ENCODE measurements around the gene PNN.
"Not testable (repeated sequence)": the region's sequence is repeated elsewhere in the genome, so short reads cannot be mapped to it uniquely, and the experiment has no call there.

The PNN gene

DNA sequence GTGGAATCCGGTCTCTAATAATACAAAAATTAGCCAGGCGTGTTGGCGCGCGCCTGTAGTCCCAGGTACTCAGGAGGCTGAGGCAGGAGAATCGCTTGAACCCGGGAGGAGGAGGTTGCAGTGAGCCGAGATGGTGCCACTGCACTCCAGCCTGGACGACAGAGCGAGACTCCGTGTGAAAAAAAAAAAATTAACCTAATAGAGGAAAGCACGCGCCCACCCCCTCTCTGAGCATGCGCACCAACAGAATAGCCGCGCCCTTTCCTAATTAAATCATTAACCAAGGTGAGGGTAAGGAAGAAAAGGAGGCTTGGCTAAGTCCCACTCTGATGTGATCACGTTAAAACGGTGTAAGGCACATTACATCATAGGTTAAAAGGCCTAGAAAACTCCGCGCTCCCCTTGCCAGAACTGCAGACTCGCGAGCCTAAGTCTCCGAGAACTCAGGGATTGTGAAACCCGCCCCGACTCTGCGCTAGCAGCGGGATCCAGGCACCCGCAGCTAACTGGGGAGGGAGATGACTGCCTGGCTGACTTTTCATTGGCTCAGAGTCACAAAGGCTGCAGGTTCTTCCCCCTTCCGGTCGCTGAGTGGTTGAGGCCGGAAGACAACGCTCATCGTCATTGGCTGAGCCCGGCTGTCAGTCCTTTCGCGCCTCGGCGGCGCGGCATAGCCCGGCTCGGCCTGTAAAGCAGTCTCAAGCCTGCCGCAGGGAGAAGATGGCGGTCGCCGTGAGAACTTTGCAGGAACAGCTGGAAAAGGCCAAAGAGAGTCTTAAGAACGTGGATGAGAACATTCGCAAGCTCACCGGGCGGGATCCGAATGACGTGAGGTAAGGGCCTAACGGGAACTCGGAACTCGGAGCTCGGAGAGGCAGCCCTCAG, at the start of gene PNN:
TSS of gene PNN (plus strand) at position 695 of the 885 bp plus-strand sequence. CDS start at position 721, 26 bp downstream.
- DNase-seq (ENCODE audit: low spot score), result peak; percentile 98

DNA sequence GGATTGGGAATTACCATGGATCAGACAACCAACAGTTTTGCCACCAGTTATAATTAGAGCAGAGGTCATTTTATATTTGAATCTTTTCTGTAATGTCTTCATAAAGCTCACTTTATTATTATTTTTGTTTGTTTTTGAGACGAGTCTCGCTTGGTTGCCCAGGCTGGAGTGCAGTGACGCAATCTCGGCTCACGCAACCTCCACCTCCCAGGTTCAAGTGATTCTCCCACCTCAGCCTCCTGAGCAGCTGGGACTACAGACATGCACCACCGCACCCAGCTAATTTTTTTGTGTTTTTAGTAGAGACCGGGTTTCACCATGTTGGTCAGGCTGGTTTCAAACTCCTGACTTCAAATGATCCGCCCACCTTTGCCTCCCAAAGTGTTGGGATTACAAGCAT, 37.2 kb upstream of the PNN start:
- not testable (repeated sequence) for DNase-seq (ENCODE audit: low spot score)

DNA sequence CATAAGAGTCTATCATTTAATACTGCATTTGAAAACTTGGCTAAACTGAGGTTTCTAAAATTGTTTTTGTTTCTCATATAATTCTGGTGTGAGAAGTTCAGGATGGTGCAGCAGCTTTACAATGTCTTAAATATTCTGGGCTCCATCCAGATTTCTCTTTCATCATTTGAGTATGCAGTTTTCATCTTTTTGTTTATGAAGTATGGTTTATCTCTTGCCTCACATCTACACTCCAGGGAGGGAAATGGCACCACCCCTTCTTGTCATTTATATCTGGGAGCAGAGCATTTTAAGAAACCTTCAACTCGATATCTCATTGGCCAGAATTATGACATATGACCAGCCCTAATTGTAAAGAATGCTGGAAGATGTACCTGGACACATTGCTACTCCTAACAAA, 36.6 kb upstream of the PNN start:
- no peak for DNase-seq (ENCODE audit: low spot score)

DNA sequence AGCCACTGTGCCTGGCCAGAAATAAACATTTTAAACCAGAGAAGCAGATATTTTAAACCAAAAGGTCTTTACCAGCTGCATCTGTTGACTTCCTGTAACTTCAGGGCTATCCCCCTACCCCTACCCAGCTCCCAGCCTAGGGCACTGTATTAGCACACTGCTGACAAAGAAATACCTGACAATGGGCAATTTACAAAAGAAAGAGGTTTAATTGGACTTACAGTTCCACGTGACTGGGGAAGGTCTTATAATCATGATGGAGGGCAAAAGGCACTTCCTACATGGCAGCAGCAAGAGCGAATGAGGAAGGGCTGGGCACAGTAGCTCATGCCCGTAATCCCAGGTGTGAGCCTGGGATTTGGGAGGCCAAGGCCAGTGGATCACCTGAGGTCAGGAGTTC, 34.9 kb upstream of the PNN start:
- no peak for DNase-seq (ENCODE audit: low spot score)

DNA sequence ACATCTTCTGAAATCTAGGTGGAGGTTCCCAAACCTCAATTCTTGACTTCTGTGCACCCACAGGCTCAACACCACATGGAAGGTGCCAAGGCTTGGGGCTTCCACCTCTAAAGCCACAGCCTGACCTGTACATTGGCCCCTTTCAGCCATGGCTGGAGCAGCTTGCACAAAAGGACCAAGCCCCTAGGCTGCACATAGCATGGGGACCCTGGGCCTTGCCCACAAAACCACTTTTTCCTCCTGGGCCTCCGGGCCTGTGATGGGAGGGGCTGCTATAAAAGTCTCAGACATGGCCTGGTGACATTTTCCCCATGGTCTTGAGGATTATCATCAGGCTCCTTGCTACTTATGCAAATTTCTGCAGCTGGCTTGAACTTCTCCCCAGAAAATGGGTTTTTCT, 33.4 kb upstream of the PNN start:
- not testable (repeated sequence) for DNase-seq (ENCODE audit: low spot score)

DNA sequence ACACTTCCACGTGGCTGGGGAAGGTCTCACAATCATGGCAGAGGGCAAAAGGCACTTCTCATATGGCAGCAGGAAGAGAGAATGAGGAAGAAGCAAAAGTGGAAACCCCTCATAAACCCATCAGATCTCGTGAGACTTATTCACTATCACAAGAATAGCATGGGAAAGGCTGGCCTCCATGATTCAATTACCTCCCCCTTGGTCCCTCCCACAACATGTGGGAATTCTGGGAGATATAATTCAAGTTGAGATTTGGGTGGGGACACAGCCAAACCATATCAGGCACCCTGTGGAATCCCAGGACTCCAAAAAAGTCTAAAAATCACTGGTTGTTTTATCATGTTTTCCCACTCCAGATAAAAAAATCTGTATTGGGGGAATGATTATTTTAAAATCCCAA, 31.8 kb upstream of the PNN start:
- DNase-seq (ENCODE audit: low spot score), result not testable (repeated sequence)

DNA sequence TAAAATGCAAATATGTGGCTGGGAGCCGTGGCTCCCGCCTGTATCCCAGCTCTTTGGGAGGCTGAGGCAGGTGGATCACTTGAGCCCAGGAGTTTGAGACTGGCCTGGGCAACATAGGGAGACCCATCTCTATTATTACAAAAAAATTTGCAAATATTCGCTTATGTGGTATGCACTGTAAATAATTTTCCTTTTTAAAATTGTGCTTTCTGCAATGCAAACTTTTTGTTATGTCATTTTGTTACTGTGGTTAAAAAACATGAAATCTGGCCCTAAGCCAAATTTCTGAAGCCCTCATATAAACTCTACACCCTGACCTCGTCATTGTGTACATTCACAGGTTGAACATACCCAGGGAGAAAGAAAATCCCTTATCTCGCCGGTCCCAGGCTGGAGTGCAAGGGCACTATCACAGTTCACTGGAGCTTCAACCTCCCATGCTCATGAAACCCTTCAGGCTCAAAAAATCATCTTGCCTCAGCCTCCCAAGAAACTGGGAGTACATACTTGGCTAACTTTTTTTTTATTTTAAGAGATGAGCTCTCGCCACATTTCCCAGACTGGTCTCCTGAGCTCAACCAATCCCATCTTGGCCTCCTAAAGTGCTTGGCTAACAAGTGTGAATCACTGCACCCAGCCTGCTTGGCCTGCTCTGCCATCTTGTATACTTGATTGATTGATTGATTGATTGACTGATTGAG, 29.6 kb upstream of the PNN start:
- no peak for DNase-seq (ENCODE audit: low spot score)

DNA sequence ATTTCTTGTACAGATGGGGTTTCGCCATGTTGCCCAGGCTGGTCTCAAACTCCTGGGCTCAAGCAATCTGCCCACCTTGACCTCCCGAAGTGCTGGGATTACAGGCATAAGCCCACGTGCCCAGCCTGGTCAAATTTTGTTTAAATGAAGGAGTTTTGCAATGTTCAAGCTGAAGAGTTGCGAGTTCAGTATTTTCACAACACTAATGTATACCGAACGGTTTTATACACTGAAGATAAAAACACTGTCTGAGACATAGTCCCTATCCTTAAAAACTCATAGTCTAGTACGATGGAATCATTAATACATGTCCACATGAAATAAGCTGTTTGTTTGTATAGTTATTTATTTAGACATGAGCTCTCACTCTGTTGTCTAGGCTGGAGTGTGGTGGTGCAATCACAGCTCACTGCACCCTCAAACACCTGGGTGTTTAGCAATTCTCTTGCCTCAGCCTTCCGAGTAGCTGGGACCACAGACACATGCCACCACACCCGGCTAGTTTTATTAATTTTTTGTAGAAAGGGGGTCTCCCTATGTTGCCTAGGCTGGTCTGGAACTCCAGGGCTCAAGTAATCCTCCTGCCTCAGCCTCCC, 20.4 kb upstream of the PNN start:
- no peak for DNase-seq (ENCODE audit: low spot score)

DNA sequence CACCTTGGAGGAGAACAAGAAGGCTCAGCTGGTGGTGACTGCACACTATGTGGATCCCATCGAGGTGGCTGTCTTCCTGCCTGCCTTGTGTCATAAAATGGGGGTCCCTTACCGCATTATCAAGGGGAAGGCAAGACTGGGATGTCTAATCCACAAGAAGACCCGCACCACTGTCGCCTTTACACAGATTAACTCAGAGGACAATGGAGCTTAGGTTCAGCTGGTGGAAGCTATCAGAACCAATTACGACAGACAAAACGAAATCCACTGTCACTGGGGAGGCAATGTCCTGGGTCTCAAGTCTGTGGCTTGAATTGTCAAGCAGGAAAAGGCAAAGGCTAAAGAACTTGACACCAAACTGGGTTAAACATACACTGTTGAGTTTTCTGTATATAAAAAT, 17.6 kb upstream of the PNN start:
- no peak for DNase-seq (ENCODE audit: low spot score)

DNA sequence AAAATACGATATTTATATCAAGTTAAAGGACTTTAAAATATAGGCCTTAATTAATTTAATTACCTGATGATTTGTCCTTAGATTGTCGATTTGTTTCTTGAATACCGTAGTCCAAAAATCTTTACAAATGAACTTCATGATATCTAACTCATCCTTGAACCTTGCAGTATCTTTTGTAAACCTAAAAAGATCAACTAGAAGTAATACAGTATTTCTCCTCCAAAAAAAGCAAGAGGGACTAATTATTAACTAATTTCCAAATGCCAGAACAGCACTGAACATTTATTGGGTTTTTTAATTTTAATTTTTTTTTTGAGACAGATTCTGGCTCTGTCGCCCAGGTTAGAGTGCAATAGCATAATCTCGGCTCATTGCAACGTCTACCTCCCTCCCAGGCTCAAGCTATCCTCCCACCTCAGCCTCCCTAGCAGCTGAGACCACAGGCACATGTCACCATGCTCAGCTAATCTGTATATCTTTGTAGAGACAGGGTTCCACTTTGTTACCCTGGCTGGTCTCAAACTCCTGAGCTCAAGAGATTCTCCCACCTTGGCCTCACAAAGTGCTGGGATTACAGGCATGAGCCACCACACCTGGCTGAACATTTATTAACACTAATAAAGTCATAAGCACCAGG, 16.7 kb upstream of the PNN start:
- no peak for DNase-seq (ENCODE audit: low spot score)

DNA sequence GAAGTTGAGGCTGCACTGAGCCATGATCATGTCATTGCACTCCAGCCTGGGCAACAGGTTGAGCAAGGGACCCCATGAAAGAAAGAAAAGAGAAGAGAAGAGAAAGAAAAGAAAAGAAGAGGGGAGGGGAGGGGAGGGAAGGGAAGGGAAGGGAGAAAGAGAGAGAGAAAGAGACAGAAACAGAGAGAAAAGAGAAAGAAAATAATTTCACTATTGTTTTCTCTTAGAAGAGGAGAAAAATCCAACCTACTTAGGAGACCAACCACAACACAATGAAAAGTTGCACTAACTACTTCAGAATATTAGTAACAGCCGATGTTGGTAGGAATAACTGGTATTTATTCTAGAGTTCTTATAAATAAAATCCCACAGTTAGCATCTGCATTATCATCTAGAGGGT, 14.6 kb upstream of the PNN start:
- no peak for DNase-seq (ENCODE audit: low spot score)

DNA sequence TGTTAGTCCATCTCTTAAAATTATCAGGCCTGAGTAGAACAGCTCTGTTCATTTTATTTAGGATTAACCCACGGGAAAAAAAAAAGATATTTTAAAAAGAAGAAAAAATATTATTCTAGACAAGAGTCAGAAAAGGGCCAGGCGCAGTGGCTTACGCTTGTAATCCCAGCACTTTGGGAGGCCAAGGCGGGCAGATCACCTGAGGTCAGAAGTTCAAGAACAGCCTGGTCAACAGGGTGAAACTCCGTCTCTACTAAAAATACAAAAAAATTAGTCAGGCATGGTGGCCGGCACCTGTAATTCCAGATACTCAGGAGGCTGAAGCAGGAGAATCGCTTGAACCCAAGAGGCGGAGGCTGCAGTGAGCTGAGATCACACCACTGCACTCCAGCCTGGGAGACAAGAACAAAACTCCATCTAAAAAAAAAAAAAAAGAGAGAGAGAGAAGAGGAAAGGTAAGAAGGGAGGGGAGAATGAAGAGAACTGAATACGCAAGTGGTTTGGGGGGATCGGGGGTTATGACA, 7.2 kb upstream of the PNN start:
- DNase-seq (ENCODE audit: low spot score), result not testable (repeated sequence)

DNA sequence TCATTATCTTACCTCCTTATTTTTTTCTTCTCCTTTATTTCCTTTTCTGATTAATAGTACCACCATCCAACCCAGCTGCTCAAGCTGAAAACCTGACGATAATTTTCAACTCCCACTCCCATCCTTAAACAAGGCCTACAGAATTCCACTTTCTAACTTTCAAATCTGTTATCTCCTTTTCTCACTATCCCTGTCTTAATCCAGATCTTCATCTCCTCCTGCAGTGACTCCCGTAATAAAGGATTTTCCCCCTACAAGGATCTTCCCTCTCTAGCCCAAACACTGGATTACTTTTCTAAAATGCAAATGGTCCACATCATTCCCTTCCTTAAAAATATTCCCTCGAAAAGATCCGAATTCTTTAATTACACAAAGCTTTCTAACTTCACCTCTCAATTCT, 6.5 kb upstream of the PNN start:
- DNase-seq (ENCODE audit: low spot score), result no peak

DNA sequence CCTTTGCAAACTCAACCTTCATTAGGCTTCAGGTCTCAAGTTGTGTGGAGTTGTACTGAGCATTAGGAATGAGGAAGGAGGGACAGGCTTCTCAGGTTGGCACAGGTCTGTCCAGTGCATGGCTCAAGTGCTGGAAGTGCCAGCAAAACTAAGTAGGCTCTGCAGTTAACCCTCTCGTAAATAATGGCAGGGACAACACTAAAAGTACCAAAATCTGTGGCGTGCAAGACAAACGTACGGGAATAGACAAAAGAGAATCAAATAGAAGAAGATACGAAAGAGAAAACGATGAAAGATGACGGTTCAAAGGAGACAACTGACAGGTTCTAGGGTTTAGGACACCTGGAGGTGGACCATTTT, 5.5 kb upstream of the PNN start:
- no peak for DNase-seq (ENCODE audit: low spot score)

DNA sequence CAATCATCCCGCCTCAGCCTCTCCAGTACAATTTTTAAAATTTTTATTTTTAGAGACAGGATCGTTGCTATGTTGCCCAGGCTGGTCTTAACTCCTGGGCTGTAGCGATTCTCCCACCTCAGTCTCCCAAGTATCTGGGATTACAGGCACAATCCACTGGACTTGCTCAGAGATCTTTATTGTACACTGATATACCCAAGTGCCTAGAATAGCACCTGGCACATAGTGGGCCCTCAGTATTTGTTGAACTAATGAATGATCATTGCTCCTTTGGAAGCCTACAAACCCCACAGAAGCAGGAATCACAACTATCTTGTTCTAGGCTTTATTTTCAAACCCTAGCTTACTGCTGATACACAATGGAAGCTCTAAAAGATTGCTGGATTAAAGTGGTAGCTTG, 1.9 kb upstream of the PNN start:
- DNase-seq (ENCODE audit: low spot score), result no peak

DNA sequence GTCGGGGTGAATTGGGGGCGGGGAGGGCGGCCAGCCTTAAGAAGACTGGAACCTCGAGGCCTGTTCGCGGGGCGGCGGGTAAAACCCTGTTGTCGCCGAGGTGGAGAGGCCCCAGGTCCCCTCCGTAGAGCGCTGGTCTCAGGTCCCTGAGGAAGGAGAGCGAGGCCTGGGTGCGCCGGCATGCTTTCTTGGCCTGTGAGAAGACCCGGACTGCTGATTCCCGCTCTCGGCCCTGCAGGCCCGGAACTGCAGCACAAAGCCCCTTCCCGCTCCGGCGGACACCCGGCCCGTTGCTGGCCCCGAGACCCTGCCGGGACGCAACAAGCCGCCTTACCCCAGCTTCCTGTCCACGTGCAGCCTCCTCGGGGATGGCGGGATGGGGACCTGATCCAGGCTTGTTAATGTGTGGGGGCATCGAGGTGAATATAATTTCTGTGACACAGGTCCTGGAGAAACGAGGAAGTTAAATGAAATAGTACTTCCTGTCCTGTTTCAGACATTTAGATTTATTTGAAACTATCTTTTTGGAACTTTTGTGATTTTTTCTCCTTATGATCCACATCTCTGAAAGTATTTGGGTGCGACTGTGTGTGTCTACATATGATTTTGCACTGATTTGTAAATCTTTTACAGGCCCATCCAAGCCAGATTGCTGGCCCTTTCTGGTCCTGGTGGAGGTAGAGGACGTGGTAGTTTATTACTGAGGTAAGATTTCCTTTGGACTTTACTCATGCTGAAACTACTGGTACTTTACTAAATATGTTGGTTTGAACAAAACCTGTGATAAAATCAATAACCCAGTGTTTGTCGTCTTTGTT, 600 bp downstream of the PNN start:
- DNase-seq (ENCODE audit: low spot score), result peak; percentile 25

DNA sequence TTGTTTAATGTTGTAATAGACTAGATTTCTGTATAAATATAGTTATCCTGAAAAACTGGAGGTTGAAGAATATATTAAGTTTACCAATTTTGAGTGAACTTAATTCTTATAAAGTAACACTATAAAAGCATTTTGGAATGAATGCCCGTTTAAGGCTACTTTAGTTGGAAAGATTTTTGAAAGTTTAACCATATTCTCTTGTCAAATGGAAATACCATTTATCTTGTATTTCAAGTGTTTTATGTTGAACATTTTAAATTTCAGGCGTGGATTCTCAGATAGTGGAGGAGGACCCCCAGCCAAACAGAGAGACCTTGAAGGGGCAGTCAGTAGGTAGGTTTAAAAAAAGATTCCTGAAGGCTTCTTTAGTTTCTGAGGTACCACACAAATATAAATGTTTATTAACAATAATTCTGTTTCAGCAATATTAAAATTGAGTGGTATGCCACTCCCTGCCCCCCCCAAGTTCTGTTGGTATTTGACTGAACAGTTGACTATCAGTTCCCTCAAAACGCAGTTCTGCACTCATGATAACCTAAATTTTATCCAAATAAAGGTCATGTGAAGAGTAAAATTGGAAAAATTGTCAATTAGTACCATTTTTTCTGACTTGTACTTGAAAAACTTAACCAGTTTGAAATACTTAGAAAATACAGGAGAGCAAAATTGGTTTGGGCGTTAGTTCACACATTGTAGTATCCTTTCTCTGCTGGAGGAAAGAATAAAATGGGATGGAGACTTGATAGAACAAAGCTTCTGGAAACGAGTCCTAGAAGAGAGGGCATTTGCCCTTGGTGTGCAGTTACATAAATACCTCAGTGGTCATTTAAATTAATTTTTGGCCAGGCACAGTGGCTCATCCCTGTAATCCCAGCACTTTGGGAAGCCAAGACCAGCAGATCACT, 1.5 kb downstream of the PNN start:
- DNase-seq (ENCODE audit: low spot score), result no peak

DNA sequence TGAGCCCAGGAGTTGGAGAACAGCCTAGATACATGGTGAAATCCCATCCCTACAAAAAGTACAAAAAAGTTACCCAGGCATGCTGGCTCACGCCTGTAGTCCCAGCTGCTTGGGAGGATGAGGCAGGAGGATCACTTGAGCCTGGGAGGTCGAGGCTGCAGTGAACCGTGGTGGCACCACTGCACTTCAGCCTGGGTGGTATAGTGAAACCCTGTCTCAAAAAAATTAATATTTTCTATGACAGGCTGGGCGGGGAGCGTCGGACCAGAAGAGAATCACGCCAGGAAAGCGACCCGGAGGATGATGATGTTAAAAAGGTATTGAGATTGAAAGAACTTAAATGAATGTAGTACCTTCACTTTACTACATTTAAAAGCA, 2.1 kb downstream of the PNN start:
- DNase-seq (ENCODE audit: low spot score), result no peak

DNA sequence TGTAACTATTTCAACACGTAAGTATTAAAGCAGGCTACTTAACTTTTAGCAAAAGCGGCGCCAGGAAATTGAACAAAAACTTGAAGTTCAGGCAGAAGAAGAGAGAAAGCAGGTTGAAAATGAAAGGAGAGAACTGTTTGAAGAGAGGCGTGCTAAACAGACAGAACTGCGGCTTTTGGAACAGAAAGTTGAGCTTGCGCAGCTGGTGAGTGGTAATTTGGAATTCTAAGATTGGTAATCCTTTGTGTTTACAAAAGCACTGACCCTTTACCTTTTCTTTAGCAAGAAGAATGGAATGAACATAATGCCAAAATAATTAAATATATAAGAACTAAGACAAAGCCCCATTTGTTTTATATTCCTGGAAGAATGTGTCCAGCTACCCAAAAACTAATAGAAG, 4.0 kb downstream of the PNN start:
- no peak for DNase-seq (ENCODE audit: low spot score)

DNA sequence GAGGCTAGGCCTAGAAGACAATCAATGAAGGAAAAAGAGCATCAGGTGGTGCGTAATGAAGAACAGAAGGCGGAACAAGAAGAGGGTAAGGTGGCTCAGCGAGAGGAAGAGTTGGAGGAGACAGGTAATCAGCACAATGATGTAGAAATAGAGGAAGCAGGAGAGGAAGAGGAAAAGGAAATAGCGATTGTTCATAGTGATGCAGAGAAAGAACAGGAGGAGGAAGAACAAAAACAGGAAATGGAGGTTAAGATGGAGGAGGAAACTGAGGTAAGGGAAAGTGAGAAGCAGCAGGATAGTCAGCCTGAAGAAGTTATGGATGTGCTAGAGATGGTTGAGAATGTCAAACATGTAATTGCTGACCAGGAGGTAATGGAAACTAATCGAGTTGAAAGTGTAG, 5.5 kb downstream of the PNN start:
- no peak for DNase-seq (ENCODE audit: low spot score)
